HG03469 (cell line): ENCODE results near the gene RUNX3.

Source experiments
- ATAC-seq: cut with Tn5 transposase; IDR thresholded peaks from one replicate; pipeline ENCODE4 v1.9.1; 2021; ENCODE audit warnings: mild to moderate bottlenecking, moderate library complexity, moderate number of reproducible peaks; ENCODE audit not compliant: unreplicated experiment

RUNX3 gene

GRCh38 chr1:24963943-24964693 is 34.0 kb upstream of the RUNX3 start:
- ATAC-seq, result no peak

GRCh38 chr1:24963099-24963872 is 33.2 kb upstream of the RUNX3 start:
- no peak for ATAC-seq

GRCh38 chr1:24961961-24962861 is 32.1 kb upstream of the RUNX3 start:
- ATAC-seq, result no peak

- ATAC-seq, result no peak
Measured at GRCh38 chr1:24961334-24961733, 31.3 kb upstream of the RUNX3 start.

GRCh38 chr1:24960071-24960801 is 30.2 kb upstream of the RUNX3 start:
- no peak for ATAC-seq

- ATAC-seq, result no peak
Measured at GRCh38 chr1:24959623-24959975, 29.5 kb upstream of the RUNX3 start.

- ATAC-seq, result no peak
Measured at GRCh38 chr1:24958766-24959622, 28.9 kb upstream of the RUNX3 start.

GRCh38 chr1:24957808-24958752 is 28.0 kb upstream of the RUNX3 start:
- no peak for ATAC-seq

GRCh38 chr1:24957016-24957807 is 27.1 kb upstream of the RUNX3 start:
- no peak for ATAC-seq

GRCh38 chr1:24955779-24956365 is 25.8 kb upstream of the RUNX3 start:
- ATAC-seq, result no peak

- ATAC-seq, result no peak
Measured at GRCh38 chr1:24955161-24955560, 25.1 kb upstream of the RUNX3 start.

- no peak for ATAC-seq
Measured at GRCh38 chr1:24954631-24955030, 24.6 kb upstream of the RUNX3 start.

GRCh38 chr1:24954022-24954421 is 23.9 kb upstream of the RUNX3 start:
- ATAC-seq, result no peak

GRCh38 chr1:24952413-24952841 is 22.4 kb upstream of the RUNX3 start:
- ATAC-seq, result no peak

GRCh38 chr1:24951810-24952412 is 21.8 kb upstream of the RUNX3 start:
- no peak for ATAC-seq

- no peak for ATAC-seq
Measured at GRCh38 chr1:24951337-24951736, 21.3 kb upstream of the RUNX3 start.

- no peak for ATAC-seq
Measured at GRCh38 chr1:24949331-24949881, 19.3 kb upstream of the RUNX3 start.
